OCI-LY3 (cell line): ENCODE measurements around the gene WASHC2C.
"Not testable (repeated sequence)": the region's sequence is repeated elsewhere in the genome, so short reads cannot be mapped to it uniquely, and the experiment has no call there.

Experiments
- CTCF ChIP-seq: fragments of 200-600, 300-600 bp; sonication (generic); IDR thresholded peaks from 2 replicates; pipeline ENCODE4 v1.5.1; 2014; ENCODE audit warnings: antibody characterized with exemption, low read length, low read depth
- EZH2phosphoT487 ChIP-seq: fragments of 200-600 bp; shearing (Covaris generic); IDR thresholded peaks from 2 replicates; pipeline ENCODE4 v1.6.1; 2018; ENCODE audit warnings: antibody characterized with exemption, mixed run types, low read depth

- TF ChIP-seq CTCF, EZH2phosphoT487: not testable (repeated sequence)
Observed at GRCh38 chr10:45789991-45790390, 62.9 kb downstream of the WASHC2C start.
